HG02885 (cell line): ENCODE data around the gene MUCL3.
"Not testable (repeated sequence)": the region's sequence is repeated elsewhere in the genome, so short reads cannot be mapped to it uniquely, and the experiment has no call there.

Experiments used
- ATAC-seq: cut with Tn5 transposase; IDR thresholded peaks from one replicate; pipeline ENCODE4 v1.9.1; 2021; ENCODE audit warnings: mild to moderate bottlenecking; ENCODE audit not compliant: unreplicated experiment, poor library complexity

The MUCL3 gene

GRCh38 chr6:30939473-30939872, 1.3 kb upstream of the MUCL3 start:
- ATAC-seq = no peak

GRCh38 chr6:30942338-30943060, 1.7 kb downstream of the MUCL3 start:
- no peak for ATAC-seq

- ATAC-seq = no peak
Measured at GRCh38 chr6:30944051-30944450, 3.3 kb downstream of the MUCL3 start.

DNA sequence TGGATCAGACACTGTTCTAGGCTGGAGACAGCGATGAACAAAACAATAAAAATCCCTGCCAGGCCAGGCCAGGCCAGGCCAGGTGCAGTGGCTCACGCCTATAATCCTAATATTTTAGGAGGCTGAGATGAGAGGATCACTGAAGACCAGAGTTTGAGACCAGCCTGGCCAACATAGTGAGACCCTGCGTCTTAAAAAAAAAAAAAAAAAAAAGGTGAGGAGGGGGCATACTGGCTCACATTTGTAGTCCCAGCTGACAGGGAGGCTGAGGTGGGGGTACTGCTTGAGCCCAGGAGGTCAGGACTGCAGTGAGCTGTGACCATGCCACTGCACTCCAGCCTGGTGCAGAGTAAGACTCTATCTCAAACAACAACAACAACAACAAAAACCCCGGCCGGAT, 4.5 kb downstream of the MUCL3 start:
- ATAC-seq = no peak

DNA sequence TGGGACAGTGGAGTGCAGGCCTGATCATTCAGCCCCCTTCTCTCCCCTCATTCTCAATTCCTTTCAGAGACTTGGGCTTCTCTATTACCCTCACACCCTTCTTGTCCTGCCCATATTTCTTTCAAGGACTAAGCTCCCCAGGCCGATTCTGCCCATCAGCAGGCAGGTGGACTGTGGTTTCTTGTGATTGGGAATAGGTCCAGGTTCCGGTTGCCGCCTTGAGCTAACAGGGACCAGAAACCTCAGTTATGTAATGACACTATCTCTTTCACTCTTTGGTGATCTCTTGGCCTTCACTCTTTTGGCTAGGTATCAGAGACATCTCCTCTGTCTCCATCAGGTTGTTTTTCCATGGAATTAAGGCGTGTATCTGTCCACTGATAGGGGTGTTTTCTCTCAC, 6.5 kb downstream of the MUCL3 start:
- ATAC-seq = no peak

DNA sequence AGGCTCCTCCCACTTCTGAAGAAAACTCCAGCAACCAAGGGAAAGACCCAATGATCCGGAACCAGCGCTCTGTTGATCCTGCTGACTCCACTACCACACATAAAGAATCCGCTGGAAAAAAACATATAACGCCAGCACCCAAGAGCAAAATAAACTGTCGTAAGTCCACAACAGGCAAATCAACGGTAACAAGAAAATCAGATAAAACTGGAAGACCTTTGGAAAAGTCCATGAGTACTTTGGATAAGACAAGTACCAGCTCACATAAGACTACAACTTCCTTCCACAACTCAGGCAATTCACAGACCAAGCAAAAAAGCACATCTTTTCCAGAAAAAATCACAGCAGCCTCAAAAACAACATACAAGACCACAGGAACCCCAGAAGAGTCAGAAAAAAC, 8.0 kb downstream of the MUCL3 start:
- no peak for ATAC-seq

- ATAC-seq = no peak
Measured at GRCh38 chr6:30951907-30952469, 11.2 kb downstream of the MUCL3 start.

DNA sequence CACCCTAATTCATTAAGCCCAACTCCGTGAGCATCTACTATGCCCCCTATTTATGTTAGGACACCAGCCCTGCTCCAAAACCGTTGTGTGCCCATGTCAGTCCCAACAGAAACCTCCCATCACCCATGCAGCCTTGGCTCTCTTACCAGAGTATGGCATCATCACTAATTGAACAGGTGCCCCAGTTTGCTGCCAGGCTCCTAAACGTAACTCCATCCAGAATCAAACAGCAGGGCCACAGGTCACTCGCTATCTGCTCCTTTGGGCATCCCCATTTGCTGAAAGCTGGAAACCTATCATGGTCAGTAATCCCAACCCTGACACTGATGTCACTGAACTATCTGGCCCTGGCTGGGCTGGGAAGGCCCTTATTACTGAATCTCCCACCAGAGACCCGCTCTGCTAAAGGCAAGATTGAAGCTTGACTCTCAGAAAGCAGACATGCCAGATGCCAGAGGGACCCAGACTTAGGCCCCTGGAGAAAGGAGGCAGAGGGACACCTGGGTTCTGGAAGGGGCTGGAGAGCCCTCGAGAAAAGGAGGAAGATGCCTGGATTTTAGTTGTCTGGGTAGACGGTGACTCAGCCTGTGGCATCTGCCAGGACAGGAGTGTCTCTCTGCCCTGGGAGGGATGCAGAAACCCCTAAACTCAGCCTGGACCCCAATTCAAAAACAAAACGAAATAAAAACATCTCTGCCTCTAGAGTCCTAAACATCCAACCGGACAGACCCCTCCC, 14.0 kb downstream of the MUCL3 start:
- no peak for ATAC-seq

DNA sequence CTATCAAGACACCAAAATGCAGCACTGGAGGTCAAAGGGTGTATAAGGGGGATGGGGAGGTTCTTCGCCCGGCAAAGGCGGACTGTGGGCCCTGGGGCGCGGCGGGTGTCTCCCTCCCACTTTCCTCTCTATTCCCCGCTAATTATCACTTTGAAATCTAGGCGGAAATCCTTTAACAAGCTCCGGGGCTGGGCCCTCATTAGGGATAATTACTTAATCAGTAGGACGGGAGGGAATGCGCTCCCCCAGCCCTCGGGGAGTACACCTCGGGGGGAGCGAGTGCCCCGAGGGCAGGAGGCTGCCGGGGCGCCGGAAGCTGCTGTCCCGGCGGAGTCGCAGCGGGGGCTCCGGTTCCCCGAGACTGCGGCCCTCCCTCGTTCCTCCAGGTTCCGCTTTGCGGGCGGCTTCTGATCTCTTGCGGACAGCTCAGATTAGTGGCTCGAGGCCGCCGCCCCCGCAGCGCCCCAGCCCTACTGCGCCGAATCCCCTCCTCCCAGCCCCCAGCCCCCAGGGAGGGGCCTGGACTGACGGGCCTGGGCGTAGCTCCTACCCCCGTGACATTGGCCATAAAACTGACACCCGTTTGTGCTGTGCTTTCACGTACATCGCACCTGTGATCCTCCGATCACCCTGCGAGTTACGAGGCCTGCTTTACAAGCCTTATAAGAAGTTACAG, 14.7 kb downstream of the MUCL3 start:
- no peak for ATAC-seq

- no peak for ATAC-seq
Measured at GRCh38 chr6:30957716-30958115, 16.9 kb downstream of the MUCL3 start.

DNA sequence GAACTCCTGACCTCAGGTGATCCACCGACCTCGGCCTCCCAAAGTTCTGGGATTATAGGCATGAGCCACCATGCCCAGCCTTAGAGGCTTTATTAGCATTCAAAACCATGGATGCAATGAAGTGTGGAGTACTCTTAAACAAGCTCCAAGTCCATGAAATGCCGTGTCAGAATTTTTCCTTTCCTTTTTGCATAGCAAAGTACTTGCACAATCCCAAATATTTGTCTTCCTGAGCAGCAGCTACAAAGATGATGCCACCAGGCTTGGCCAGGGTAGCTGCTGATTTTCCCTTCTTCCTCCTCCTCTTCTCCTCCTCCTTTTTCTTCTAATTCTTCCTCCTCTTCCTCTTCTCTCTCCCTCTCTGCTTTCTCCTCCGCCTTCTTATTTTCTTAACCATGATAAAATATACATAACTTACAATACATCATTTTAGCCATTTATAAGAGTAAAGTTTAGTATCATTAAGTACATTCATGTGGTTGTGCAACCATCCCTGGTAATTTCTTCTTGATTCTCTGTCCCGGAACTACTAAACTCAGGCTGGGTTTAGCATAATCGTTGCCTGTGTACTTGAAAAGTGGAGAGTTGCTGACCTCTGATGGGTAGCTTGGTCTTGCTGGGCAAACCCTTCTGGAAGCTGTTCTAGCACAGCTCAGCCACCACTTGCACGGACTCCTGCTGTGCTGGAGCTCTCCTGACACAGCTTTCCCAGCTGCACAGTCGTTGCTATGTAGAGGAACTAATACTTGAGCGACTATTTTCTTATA, 20.3 kb downstream of the MUCL3 start:
- no peak for ATAC-seq

- ATAC-seq = no peak
Measured at GRCh38 chr6:30962716-30963115, 21.9 kb downstream of the MUCL3 start.

GRCh38 chr6:30963641-30964040, 22.9 kb downstream of the MUCL3 start:
- ATAC-seq = no peak

- ATAC-seq = no peak
Measured at GRCh38 chr6:30964075-30964474, 23.3 kb downstream of the MUCL3 start.

- no peak for ATAC-seq
Measured at GRCh38 chr6:30965140-30965601, 24.4 kb downstream of the MUCL3 start.

GRCh38 chr6:30966154-30966553, 25.4 kb downstream of the MUCL3 start:
- no peak for ATAC-seq

DNA sequence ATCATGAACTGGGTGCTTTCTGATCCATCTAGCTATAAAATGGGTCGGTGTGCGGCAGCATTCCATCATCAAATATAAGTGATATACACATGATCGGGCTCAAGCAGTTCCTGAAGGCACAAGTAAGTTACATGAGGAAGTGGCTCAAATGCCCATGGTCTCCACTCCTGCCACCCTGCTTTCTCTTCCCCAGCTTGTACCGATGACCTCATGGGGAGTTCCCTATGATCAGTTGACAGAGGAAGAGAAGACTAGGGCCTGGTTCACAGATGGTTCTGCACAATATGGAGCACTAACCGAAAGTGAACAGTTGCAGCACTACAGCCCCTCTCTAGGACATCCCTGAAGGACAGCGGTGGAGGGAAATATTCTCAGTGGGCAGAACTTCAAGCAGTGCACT, 28.4 kb downstream of the MUCL3 start:
- not testable (repeated sequence) for ATAC-seq

- no peak for ATAC-seq
Measured at GRCh38 chr6:30970946-30971345, 30.2 kb downstream of the MUCL3 start.

GRCh38 chr6:30972816-30973215, 32.0 kb downstream of the MUCL3 start:
- ATAC-seq = no peak
